B cell (primary cell): ENCODE data around the gene CAND2. TPM values are rescaled to one million over a fixed set of nuclear protein-coding genes. Genes with fewer than 3 reads are reported as not detected.
A peak's percentile ranks its signal among the peaks of the same experiment; 100 is the strongest.

Experiments used
- ATAC-seq: fragments of 200-7000 bp; cut with Tn5 transposase; one replicate; pipeline ENCODE4 v1.10.0; 2021; ENCODE audit warnings: low read depth, mild to moderate bottlenecking, moderate number of reproducible peaks, moderate library complexity
- CTCF ChIA-PET: fragments of 350-600 bp; sonication (Branson Sonifier 250); formaldehyde crosslinking; loops from one replicate; lab custom pipeline; 2021; ENCODE audit warnings: antibody characterized with exemption, inconsistent platforms; lab: Charles Lee
- POLR2A ChIA-PET: fragments of 350-600 bp; sonication (Branson Sonifier 250); formaldehyde crosslinking; loops from one replicate; lab custom pipeline; 2021; ENCODE audit warnings: antibody characterized with exemption; lab: Charles Lee
- DNase-seq: peaks from one replicate; pipeline ENCODE4 v3.0.0; 2013
- H2AFZ ChIP-seq: 2 replicates; pipeline ENCODE4 v1.6.1; 2012; ENCODE audit warnings: mild to moderate bottlenecking, low read depth, low read length; ENCODE audit not compliant: insufficient read depth, poor library complexity, severe bottlenecking
- H3K27ac ChIP-seq, 2 donors: 1 replicate in 1 of 2; 2 replicates in 1 of 2; pipeline ENCODE4 v1.5.1; 2012 to 2013; ENCODE audit warnings: low read length in 2 of 2, mild to moderate bottlenecking in 2 of 2, moderate library complexity in 1 of 2
- H3K27me3 ChIP-seq, 4 experiments: fragments of 200-600 bp in 1 of 4; sonication (generic) in 1 of 4; replicated peaks in 1 of 4; 1 replicate in 2 of 4; 2 replicates in 2 of 4; pipeline versions ENCODE4 v1.6.1 to v1.7.0; 2013 to 2016; ENCODE audit warnings: low read length in 3 of 4, mild to moderate bottlenecking in 2 of 4, mixed read lengths in 1 of 4, moderate library complexity in 1 of 4; ENCODE audit not compliant: insufficient read depth in 4 of 4, control insufficient read depth in 3 of 4; ENCODE audit errors: control extremely low read depth in 1 of 4
- H3K36me3 ChIP-seq, 2 experiments: replicated peaks in 1 of 2; 1 replicate in 1 of 2; 2 replicates in 1 of 2; pipeline versions ENCODE4 v1.6.1 to v1.7.1; 2013; ENCODE audit warnings: low read length in 1 of 2; ENCODE audit not compliant: insufficient read depth in 2 of 2, control insufficient read depth in 1 of 2; ENCODE audit errors: control extremely low read depth in 1 of 2, extremely low read depth in 1 of 2
- H3K4me1 ChIP-seq, 2 donors: fragments of 200-600 bp in 1 of 2; sonication (generic) in 1 of 2; 1 replicate in 1 of 2; 2 replicates in 1 of 2; pipeline versions ENCODE4 v1.5.1 to v1.6.1; 2013 to 2017; ENCODE audit warnings: low read length in 2 of 2; ENCODE audit not compliant: control insufficient read depth in 2 of 2, insufficient read depth in 2 of 2
- H3K4me2 ChIP-seq: replicated peaks from 2 replicates; pipeline ENCODE3; 2012; ENCODE audit warnings: mild to moderate bottlenecking, low read depth, low read length; ENCODE audit not compliant: poor library complexity, severe bottlenecking
- H3K4me3 ChIP-seq, 5 experiments: fragments of 200-600 bp in 1 of 5; sonication (generic) in 1 of 5; 1 replicate in 3 of 5; 2 replicates in 2 of 5; pipeline versions ENCODE4 v1.5.1 to v1.7.0; 2011 to 2016; ENCODE audit warnings: low read length in 4 of 5, mild to moderate bottlenecking in 4 of 5, low read depth in 2 of 5, control low read depth in 1 of 5, moderate library complexity in 1 of 5; ENCODE audit not compliant: insufficient read depth in 1 of 5; ENCODE audit errors: control extremely low read depth in 1 of 5, extremely low read depth in 1 of 5
- H3K79me2 ChIP-seq: fragments of 200-600 bp; sonication (generic); one replicate; pipeline ENCODE4 v1.6.0; 2016; ENCODE audit warnings: low read length; ENCODE audit not compliant: control insufficient read depth, insufficient read depth
- H3K9ac ChIP-seq: fragments of 200-600 bp; sonication (generic); 2 replicates; pipeline ENCODE4 v1.6.1; 2017; ENCODE audit warnings: mild to moderate bottlenecking, low read length, moderate library complexity
- H3K9me3 ChIP-seq, 3 donors: one replicate each; pipeline versions ENCODE4 v1.6.1 to v1.7.1; 2013; ENCODE audit warnings: low read length in 2 of 3; ENCODE audit not compliant: control insufficient read depth in 2 of 3, insufficient read depth in 1 of 3; ENCODE audit errors: control extremely low read depth in 1 of 3
- H4K20me1 ChIP-seq: 2 replicates; pipeline ENCODE4 v1.6.0; 2012; ENCODE audit warnings: mild to moderate bottlenecking, low read length; ENCODE audit not compliant: insufficient read depth, control insufficient read depth, poor library complexity, severe bottlenecking
- H3K27ac Mint-ChIP-seq: one replicate; pipeline ENCODE4 v1.8.0; 2021; ENCODE audit warnings: mixed read lengths
- H3K27me3 Mint-ChIP-seq: one replicate; pipeline ENCODE4 v1.8.0; 2021; ENCODE audit warnings: mixed read lengths
- H3K4me1 Mint-ChIP-seq: one replicate; pipeline ENCODE4 v1.8.0; 2021; ENCODE audit warnings: mixed read lengths
- H3K4me3 Mint-ChIP-seq: one replicate; pipeline ENCODE4 v1.8.0; 2021; ENCODE audit warnings: mixed read lengths
- H3K9me3 Mint-ChIP-seq: one replicate; pipeline ENCODE4 v1.8.0; 2022; ENCODE audit warnings: mixed read lengths; ENCODE audit not compliant: insufficient read depth
- CTCF ChIP-seq: fragments of 200-600 bp; IDR thresholded peaks from one replicate; pipeline ENCODE4 v1.8.0; 2022; ENCODE audit warnings: antibody characterized with exemption, mild to moderate bottlenecking
- EZH2 ChIP-seq: IDR thresholded peaks from 2 replicates; pipeline ENCODE4 v1.6.1; 2012; ENCODE audit warnings: borderline replicate concordance, low read depth, mild to moderate bottlenecking, moderate library complexity, low read length; ENCODE audit not compliant: insufficient read depth, poor library complexity, severe bottlenecking
- WGBS: methylation state at CpG from one replicate; pipeline ENCODE4 v1.1.5; 2013; ENCODE audit warnings: missing lambda C conversion rate; ENCODE audit not compliant: insufficient coverage; 5-methylcytosine and 5-hydroxymethylcytosine counted together
- intact Hi-C: fragments of 100-400 bp; cut with micrococcal nuclease; formaldehyde crosslinking; loops from one replicate; pipeline ENCODE4 v1.10.0; 2022
- polyA plus RNA-seq: library from polyadenylated mRNA; depleted of rRNA; stranded (reverse); fragments of >200 nt; gene quantifications from 2 replicates; pipeline ENCODE4 v1.2.3, GENCODE V29; 2012
- total RNA-seq, 2 donors: library from RNA; stranded (reverse); fragments of 120-200 nt in 1 of 2; gene quantifications; 1 replicate in 1 of 2; 2 replicates in 1 of 2; pipeline versions ENCODE4 v1.2.3 to v1.2.4, GENCODE V29; 2013 to 2022

Gene CAND2
- total and polyA plus RNA-seq, 2 donors (not counting 1 experiment from before 2014, with no cell fraction given): 0.34 to 1.9 TPM

- Mint-ChIP-seq H3K4me1 (peaks cover 9% of the 10 kb centered on the region), H3K27me3 (peaks cover 7% of the 10 kb centered on the region), H3K4me3 (peak overlapping the region; percentile 39), H3K9me3 (no peaks in the 10 kb centered on the region), H3K27ac (peak overlapping the region; percentile 20)
- H3K27ac ChIP-seq: no peak overlapping the region
- no peak overlapping the region for H3K9ac ChIP-seq
- peaks cover 8 to 14% of the 10 kb centered on the region in 2 donors for H3K4me1 ChIP-seq
- peak overlapping the region; percentile 71 for H3K4me2 ChIP-seq
- H4K20me1 ChIP-seq: no peaks in the 10 kb centered on the region
- H3K36me3 ChIP-seq: no peaks in the 10 kb centered on the region
- intact Hi-C loops: no loop called here
- H3K4me3 ChIP-seq: peak overlapping the region in 2 of 5 experiments; percentile 12 to 27
- DNase-seq: peak; percentile 55
- H3K27me3 ChIP-seq: peaks cover 0 to 24% (median 4%) of the 10 kb centered on the region in 4 experiments
- peak; percentile 81 for ATAC-seq
- no peaks in the 10 kb centered on the region for H3K9me3 ChIP-seq
- TF ChIP-seq CTCF (peak; percentile 9), EZH2 (no peak)
- CTCF ChIA-PET: interaction anchor here (1.0 to 1.7 kb wide), 4 partner anchors 9 to 15 kb away, joined by 3 to 10 read pairs (median 4); no protein-coding TSS in a partner anchor
- H2AFZ ChIP-seq: peak overlapping the region; percentile 38
- H3K79me2 ChIP-seq: no peaks in the 10 kb centered on the region
- 34% methylated on average over 59 of the region's 60 CpGs for WGBS
- POLR2A ChIA-PET: no interaction called here
Measured at GRCh38 chr3:12875857-12876836, 79.7 kb downstream of the CAND2 start.
